Esophagus (tissue), 2 donors: Measurements from ENCODE around the gene DCLK2. TPM values are rescaled to one million over a fixed set of nuclear protein-coding genes. Genes with fewer than 3 reads are reported as not detected.

Experiments used
- H3K27ac ChIP-seq, 2 donors: one replicate each; pipeline ENCODE4 v1.5.1; 2013; ENCODE audit warnings: low read depth in 2 of 2, mild to moderate bottlenecking in 2 of 2, inconsistent platforms in 1 of 2, low read length in 1 of 2, moderate library complexity in 1 of 2
- H3K27me3 ChIP-seq, 2 donors: one replicate each; pipeline ENCODE4 v1.6.1; 2013; ENCODE audit warnings: low read length in 2 of 2, control low read depth in 1 of 2, mild to moderate bottlenecking in 1 of 2; ENCODE audit not compliant: insufficient read depth in 2 of 2, control insufficient read depth in 1 of 2
- H3K36me3 ChIP-seq, 2 donors: one replicate each; pipeline ENCODE4 v1.6.1; 2013; ENCODE audit warnings: low read length in 1 of 2; ENCODE audit not compliant: control insufficient read depth in 2 of 2, insufficient read depth in 2 of 2
- H3K4me1 ChIP-seq, 2 donors: one replicate each; pipeline ENCODE4 v1.6.1; 2013; ENCODE audit warnings: low read length in 1 of 2; ENCODE audit not compliant: control insufficient read depth in 2 of 2, insufficient read depth in 2 of 2
- H3K4me3 ChIP-seq, 2 donors: one replicate each; pipeline ENCODE4 v1.5.1; 2013; ENCODE audit warnings: low read length in 2 of 2, mild to moderate bottlenecking in 2 of 2, low read depth in 1 of 2, moderate library complexity in 1 of 2
- H3K9me3 ChIP-seq, 2 donors: one replicate each; pipeline ENCODE4 v1.6.1; 2013; ENCODE audit warnings: mild to moderate bottlenecking in 2 of 2, low read depth in 1 of 2, low read length in 1 of 2, moderate library complexity in 1 of 2; ENCODE audit not compliant: control insufficient read depth in 2 of 2, insufficient read depth in 1 of 2
- WGBS, 2 donors: extraction: QIAGEN DNeasy Blood & Tissue Kit; methylation state at CpG; one replicate each; pipeline ENCODE4 v1.1.7; 2013; 5-methylcytosine and 5-hydroxymethylcytosine counted together
- polyA plus RNA-seq, 2 donors: library from polyadenylated mRNA; stranded (reverse); fragments of 200-250 nt; gene quantifications; one replicate each; pipeline ENCODE4 v1.2.3, GENCODE V29; 2013
- donor health status: healthy with polysubstance abuse.
- donor health status: Bipolar disorder and iron deficiency.

DCLK2 gene
- polyA plus RNA-seq, 2 donors, result 0.74 to 0.75 TPM

DNA sequence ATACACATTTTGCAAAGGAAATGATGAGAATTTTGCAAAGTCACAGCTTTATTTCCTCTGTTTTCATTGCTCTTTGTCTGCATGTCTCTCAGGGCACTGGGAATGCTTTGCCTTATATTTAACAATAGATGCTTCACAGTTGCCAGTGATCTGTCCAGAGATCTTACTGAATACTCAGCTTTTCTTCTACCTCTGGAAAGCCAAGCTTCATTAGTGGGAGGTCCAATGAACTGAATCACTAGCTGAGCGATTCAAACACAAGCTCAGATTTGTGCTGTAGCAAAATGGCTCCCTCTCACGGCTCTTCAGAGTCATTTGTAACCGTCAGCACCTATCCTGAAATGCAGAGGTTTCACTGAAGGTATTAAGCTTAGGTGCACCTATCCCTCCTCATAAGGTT is 138.9 kb downstream of the DCLK2 start:
- WGBS, 2 donors, result 19 to 30% methylated on average over 3 of the region's 3 CpGs
- Histone ChIP-seq H3K27ac (no peak overlapping the region), H3K4me1 (no peaks in the 10 kb centered on the region), H3K27me3 (no peaks in the 10 kb centered on the region), H3K36me3 (no peaks in the 10 kb centered on the region), H3K9me3 (no peaks in the 10 kb centered on the region), H3K4me3 (no peak overlapping the region)

DNA sequence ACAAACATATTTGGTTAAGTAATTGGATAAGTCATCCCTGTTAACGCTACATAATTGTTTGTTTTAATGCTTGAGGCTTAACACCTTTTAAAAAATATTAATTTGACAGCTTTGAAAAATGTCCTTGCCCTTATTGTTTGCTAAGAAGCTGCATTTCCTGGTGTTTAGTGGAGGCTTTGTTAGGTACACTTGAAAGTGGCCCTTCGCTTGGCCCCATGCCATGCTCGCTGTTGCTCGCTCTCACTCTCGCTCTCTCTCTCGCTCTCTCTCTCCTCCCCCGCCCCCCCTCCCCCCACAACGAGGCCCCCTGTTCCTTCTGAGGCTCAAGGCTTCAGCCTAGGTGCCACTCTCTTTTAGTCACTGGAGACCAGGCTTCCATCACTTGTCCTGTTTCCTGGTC is 139.6 kb downstream of the DCLK2 start:
- H3K4me1 ChIP-seq, result no peaks in the 10 kb centered on the region
- H3K27me3 ChIP-seq, result no peaks in the 10 kb centered on the region
- H3K4me3 ChIP-seq, result no peak overlapping the region
- H3K9me3 ChIP-seq, result no peaks in the 10 kb centered on the region
- no peaks in the 10 kb centered on the region for H3K36me3 ChIP-seq
- 48 to 62% methylated on average over 8 of the region's 8 CpGs for WGBS, 2 donors
- H3K27ac ChIP-seq, result no peak overlapping the region

DNA sequence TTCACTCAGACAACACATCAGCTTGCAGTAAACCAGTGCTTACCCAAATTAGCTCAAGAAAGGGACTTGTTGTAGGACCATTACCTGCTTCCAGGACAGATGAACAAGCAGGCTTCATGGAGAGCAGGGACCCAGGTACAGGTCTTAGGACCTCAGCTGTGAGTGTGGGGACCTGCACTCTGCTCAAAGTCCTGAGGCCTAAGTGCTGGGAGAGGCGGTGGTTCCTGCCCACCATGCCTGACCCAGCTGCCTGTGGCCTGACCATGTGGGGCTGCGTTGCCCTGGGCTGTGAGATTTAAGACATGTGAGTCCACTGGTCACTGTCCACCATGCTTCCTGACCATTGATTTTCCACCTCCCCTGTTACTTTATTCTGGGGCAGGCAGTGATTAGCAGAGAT is 140.2 kb downstream of the DCLK2 start:
- Histone ChIP-seq H3K36me3 (no peaks in the 10 kb centered on the region), H3K4me1 (no peaks in the 10 kb centered on the region), H3K27me3 (no peaks in the 10 kb centered on the region), H3K27ac (no peak overlapping the region), H3K9me3 (no peaks in the 10 kb centered on the region), H3K4me3 (no peak overlapping the region)
- 95 to 96% methylated on average over 2 of the region's 2 CpGs for whole genome bisulfite sequencing, 2 donors

DNA sequence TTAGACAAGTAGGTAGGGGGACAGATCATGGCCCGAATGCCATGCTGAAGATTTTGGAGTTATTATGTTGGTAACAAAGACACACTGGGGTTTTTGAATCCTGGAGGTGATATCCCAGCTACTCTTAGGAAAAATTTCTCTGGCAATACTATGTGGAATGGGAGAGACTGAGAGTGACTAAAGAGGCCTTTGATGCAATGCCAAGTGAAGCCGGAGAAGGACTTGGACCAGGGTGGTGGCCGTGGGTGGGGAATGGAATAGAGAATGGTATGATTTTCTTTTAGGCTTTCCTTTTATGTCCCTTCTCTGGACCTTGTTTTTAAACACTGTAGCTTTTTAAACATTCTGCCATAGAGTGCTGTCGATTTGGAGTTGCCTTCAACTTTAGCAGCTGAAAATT is 141.6 kb downstream of the DCLK2 start:
- 54 to 55% methylated on average over 4 of the region's 4 CpGs for WGBS, 2 donors
- H3K4me3 ChIP-seq, result no peak overlapping the region
- no peaks in the 10 kb centered on the region for H3K9me3 ChIP-seq
- H3K4me1 ChIP-seq, result no peaks in the 10 kb centered on the region
- no peaks in the 10 kb centered on the region for H3K27me3 ChIP-seq
- H3K36me3 ChIP-seq, result no peaks in the 10 kb centered on the region
- no peak overlapping the region for H3K27ac ChIP-seq

DNA sequence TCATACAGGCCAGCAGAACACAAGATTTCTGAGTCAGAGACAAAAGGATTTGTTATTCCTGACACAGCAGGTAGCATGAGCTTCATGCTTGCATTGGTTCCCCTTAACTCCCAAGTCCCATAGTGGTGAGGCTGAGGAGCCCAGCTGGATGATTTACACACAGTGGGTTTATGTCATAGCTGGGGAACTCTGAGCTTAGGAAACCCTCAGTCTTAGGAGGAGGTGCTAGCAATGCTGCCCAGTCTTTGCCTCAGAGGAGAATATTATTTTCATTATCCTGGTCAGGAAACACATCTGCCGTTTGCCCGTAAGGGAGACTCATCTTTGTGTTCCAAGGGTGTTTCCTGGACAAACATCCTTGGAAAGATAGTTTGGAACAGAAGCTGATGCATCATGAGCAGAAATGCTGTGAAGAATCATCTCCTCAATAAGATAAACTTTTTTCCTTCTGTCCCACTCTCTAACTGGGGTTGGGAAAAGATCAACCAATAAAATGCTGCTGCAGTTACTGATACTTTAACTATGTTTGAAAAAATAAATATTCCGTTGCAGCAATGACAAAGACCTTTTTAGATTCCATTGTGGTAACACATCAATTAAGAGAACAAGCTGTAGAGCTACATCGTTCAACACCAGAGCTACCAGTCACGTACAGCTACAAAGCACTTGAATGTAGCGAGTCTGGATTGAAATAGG is 146.8 kb downstream of the DCLK2 start:
- no peaks in the 10 kb centered on the region for H3K4me1 ChIP-seq
- H3K27ac ChIP-seq, result no peak overlapping the region
- WGBS, 2 donors, result 73 to 75% methylated on average over 6 of the region's 6 CpGs
- H3K27me3 ChIP-seq, result no peaks in the 10 kb centered on the region
- H3K9me3 ChIP-seq, result no peaks in the 10 kb centered on the region
- H3K4me3 ChIP-seq, result no peak overlapping the region
- no peaks in the 10 kb centered on the region for H3K36me3 ChIP-seq

DNA sequence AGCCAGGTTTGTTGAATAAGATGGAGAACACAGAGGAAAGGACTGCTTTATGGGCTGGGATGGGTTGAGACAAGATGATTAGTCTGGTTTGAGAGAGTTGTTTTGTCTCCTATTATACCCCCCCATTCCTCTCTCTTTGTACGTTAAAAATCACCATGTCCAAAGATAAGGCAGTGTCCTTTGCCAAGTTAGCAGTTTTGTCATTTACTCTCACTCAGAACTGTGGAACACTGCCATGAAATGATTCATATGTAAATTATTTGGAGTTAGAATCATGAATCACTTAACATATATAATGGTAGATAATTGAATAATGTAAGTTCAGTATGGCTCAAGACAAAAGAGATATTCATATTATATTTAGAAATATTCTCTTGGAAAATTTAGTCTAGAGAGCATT is 151.3 kb downstream of the DCLK2 start:
- H3K4me1 ChIP-seq, result no peaks in the 10 kb centered on the region
- 19 to 31% methylated on average over 1 of the region's 1 CpG for WGBS, 2 donors
- H3K36me3 ChIP-seq, result no peaks in the 10 kb centered on the region
- no peak overlapping the region for H3K4me3 ChIP-seq
- H3K27ac ChIP-seq, result no peak overlapping the region
- H3K27me3 ChIP-seq, result no peaks in the 10 kb centered on the region
- no peaks in the 10 kb centered on the region for H3K9me3 ChIP-seq

DNA sequence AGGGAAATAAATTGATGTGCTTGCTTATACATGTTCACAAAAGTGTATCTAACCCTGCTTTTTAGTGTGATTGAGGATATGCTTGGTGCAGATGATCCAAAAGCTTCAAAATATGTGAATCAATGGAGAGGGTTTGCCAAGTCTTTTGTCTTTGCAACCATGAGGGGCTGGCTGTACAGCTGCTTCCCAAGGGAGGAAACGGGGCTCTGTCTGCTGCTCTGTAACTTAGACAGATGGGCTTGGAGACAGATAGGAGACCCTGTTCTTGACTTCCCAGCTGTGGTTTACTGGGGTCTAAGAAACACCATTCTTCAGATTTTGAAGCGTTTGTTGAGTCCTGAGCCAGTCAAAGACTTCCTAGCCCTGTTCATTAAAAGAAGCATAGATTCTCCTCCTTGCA is 152.3 kb downstream of the DCLK2 start:
- H3K4me3 ChIP-seq, result no peak overlapping the region
- H3K27ac ChIP-seq, result no peak overlapping the region
- H3K9me3 ChIP-seq, result no peaks in the 10 kb centered on the region
- H3K4me1 ChIP-seq, result no peaks in the 10 kb centered on the region
- WGBS, 2 donors, result 60 to 80% methylated on average over 2 of the region's 2 CpGs
- H3K27me3 ChIP-seq, result no peaks in the 10 kb centered on the region
- no peaks in the 10 kb centered on the region for H3K36me3 ChIP-seq

DNA sequence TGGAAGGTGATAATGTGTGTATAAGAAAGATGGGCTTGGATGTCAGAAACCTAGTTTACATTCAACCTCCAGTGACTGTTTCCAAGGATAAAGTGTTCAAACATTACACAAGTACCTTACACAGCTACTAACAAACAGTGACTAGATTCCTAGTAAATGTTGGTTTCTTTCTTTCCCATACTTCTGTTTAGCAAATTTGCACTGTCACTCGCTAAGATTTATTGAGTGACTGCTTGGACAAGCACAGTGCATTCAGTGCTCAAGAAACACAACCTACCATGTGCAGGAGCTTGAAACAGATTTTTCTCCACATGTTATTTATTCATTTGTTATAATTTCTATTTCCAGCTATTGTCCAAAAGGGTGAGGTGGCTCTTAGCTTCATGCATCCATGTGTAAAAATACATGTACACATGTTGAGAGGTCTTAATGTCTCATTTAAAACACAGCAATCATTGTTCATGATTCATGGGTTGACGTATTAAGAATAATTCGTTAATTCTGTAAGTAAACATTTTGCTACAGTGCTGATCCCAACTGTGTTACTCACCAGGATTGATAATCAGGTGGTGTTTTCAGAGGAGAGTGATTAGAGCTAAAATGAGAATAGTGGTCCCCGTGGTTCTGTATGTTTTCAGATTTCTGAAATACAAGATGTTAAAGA is 153.0 kb downstream of the DCLK2 start:
- Histone ChIP-seq H3K27me3 (no peaks in the 10 kb centered on the region), H3K36me3 (no peaks in the 10 kb centered on the region), H3K4me1 (no peaks in the 10 kb centered on the region), H3K27ac (no peak overlapping the region), H3K4me3 (no peak overlapping the region), H3K9me3 (no peaks in the 10 kb centered on the region)
- WGBS, 2 donors, result 69 to 73% methylated on average over 4 of the region's 4 CpGs

DNA sequence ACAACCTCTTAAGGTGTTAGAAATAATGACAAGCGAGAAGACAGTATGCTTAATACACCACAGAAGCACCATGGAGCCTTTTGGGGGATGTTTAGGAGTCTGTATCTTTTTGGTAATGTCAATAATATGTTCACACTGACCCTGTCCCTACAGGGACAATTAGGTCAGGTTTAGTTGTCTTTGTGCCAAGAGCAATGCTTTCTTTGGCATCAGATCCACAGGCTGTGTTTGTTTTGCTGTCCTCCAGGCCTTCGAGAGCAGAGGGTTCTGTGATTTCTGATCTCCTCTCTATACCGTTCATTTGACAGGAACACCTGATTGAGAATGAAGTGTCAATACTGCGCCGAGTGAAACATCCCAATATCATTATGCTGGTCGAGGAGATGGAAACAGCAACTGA is 153.8 kb downstream of the DCLK2 start:
- H3K4me3 ChIP-seq, result no peak overlapping the region
- no peaks in the 10 kb centered on the region for H3K36me3 ChIP-seq
- H3K9me3 ChIP-seq, result no peaks in the 10 kb centered on the region
- 67 to 75% methylated on average over 6 of the region's 6 CpGs for WGBS, 2 donors
- no peaks in the 10 kb centered on the region for H3K27me3 ChIP-seq
- H3K4me1 ChIP-seq, result no peaks in the 10 kb centered on the region
- no peak overlapping the region for H3K27ac ChIP-seq

DNA sequence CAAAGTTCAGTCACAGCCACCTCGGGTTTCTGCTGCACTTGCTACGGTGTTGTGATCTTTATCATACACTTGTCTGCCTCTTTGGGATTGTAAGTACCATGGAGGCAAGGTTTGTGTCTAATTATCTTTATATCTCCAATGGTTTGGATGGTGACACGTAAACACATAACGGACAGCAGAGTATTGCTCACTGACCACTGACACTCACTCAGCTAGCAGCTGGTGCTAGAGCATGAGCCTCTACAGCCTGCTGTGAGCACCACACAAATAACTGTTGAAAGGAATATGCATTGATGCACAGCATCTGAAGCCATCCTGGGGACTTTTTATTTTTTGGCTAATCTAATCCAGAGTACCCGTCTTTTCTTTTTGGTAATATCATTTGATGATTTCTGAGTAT is 156.0 kb downstream of the DCLK2 start:
- no peak overlapping the region for H3K27ac ChIP-seq
- WGBS, 2 donors, result 91% methylated on average over 5 of the region's 5 CpGs
- no peaks in the 10 kb centered on the region for H3K4me1 ChIP-seq
- no peaks in the 10 kb centered on the region for H3K27me3 ChIP-seq
- H3K36me3 ChIP-seq, result no peaks in the 10 kb centered on the region
- H3K4me3 ChIP-seq, result no peak overlapping the region
- no peaks in the 10 kb centered on the region for H3K9me3 ChIP-seq
